ENCODE data around the gene UBE2H.
"Not testable (repeated sequence)": the region's sequence is repeated elsewhere in the genome, so short reads cannot be mapped to it uniquely, and the experiment has no call there.

Gene UBE2H

DNA sequence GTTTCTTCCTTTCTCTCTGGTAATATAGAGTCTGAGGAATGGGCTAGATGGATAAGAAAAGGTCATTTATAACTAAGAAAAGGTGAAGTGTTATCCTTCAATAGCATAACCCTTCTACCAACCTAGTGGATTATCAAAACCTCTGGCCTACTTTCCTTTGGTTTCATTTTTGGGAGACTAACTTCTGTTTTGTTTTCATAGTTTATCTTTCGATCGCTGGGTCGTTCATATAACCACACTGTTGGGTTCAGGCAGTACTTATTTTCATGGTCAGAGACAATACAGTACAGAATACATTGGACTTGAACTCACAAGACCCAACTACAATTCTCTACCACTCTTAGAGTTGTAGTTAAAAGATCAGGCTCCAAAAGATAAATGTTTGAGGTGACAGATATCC lies 86.5 kb downstream of the UBE2H start:
- DNase-seq: no peak

DNA sequence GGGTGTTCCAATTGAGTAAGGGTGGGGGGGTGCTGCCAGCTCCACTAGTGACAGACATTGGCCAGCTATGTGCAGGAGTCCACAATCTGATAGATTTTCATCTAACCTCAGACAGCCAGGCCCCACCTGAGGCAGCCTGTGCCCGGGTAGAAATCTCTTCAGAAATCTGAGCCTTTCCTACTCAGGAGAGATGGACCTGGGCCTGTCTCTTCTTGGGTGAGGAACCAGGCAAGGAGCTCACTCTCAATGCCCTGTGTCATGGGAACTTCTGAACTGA lies 86.9 kb downstream of the UBE2H start:
- no peak for DNase-seq

DNA sequence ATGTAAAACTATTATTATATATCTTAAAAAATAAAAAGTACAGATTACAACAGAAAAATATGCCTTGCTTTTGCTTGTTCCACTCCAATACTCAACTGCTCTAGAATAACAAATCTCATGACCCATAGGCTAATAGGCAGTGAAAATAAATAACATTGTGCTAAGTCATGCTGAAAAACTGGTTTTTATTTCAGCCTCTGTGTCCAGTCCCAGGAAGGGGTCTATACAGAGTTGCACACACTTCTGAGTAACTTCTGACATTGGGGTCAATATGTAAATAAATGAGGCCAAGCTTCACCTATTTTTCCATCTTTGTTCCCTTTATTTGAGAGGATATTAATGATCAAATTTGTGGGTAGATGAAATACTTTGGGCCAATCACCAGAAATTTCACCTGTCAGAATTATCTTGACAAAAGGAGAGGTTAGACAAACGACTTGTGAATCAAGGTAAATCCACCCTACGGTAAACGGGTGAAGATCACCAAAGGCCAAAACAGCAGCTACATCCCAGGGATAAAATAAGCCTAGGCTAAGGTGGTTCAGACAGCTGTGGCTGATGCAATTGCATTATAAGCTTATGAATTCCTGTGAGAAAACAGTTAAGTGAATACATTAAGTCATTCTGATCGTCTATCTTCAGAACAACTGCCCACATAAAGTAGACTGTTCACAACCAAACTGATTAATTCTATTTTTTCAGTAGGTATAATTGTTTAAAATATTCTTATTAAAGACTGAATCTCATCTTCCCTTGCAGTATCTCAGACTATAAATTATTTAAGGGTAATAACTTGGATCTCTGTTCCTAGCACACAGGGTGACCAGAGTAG lies 87.5 kb downstream of the UBE2H start:
- no peak for DNase-seq

DNA sequence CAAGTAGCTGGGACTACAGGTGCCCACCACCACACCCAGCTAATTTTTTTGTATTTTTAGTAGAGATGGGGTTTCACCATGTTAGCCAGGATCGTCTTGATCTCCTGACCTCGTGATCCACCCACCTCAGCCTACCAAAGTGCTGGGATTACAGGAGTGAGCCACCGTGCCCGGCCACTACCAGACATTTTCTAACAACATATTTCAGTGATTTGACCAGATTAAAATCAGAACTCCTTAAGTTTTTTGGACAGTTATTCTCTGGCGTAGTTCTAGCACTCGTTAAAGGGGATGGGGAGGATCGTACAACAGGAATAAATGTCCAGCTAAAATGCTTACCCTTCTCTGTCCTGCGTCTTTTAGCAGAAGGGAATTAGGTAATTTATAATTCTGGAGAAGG lies 88.1 kb downstream of the UBE2H start:
- DNase-seq: not testable (repeated sequence)

DNA sequence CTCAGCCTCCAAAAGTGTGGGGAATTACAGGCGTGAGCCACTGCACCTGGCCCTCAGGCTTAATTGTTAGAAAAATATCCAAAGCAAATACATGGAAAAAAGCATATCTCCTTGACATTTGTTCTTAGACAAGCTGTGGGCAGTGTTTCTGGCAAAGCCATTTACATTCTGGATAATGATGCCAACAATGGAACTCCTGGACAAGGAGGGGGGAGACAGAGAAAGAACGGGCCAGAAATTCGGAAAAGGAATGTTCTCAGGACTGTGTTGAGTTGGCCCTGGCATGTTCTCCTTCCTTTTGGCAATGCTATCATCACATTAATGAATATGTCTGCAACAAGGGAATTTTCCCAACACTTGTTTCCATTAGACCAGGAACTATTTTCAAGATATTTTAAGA lies 88.7 kb downstream of the UBE2H start:
- DNase-seq: peak; percentile 6 to 53

DNA sequence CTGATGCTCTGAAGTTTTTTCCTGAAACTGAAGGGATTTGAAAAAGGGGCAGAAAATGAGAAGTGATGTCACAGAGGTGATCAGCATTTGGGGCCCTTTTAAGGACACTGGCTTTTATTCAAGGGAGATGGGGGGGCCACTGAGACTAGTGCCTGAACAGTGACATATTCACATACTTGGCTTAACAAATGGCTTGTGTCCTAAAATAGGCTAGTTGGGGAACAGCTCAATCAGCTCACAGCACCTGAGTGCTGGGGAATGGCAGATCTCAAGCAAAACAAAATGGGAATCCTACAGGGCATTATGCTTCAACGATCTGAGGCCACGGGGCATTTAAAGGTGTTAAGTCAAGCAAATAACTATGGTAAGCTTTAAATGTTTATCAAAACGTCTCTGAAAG lies 90.1 kb downstream of the UBE2H start:
- DNase-seq: no peak

DNA sequence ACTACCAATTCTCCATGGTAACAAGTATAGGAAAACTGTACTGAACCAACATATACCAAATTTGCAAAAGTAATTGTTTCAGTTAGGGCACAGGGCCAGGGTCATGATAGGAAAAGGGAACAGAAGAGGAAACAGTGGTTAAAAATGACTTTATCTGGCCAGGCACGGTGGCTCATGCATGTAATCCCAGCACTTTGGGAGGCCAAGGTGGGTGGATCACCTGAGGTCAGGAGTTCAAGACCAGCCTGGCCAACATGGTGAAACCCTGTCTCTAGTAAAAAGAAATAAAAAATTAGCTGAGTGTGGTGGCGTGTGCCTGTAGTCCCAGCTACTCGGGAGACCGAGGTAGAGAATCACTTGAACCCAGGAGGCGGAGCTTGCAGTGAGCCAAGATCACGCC lies 92.0 kb downstream of the UBE2H start:
- DNase-seq: not testable (repeated sequence)

DNA sequence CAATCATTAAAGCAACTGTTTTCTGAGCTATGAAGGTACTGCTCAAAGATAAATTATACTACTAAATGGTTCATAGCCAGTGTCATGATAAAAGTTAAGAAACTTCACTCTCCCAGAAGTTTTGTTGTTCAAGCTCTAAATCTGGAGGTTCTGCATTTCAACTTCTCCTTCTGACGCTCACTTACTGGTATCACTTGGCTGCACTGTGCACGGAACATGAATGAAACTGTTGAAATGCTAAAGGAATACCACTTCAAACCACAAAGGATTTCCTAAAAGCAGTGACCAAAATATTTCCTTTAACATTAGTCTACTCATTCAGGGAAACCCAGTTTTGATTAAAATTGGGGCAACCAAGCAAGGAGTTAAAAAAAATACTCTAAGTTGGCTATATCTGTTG lies 93.6 kb downstream of the UBE2H start:
- no peak for DNase-seq

DNA sequence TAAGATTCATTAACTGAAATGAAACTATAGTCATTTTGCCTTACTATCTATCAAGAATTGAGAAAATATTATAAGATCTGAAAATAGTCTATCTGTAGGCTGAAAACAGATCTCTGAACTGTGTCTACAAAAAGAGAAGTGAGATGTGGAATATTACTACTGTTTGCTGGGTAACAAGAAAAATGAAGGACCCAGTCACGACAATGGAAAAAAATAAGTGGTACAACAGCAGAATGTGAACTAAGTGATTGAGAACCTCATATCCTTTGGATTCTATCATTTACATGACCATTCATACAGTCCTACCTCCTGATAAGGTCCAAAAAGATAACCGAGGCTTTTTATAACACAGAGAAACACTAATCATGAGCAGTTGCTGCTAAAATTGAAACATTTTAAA lies 94.3 kb downstream of the UBE2H start:
- DNase-seq: no peak

DNA sequence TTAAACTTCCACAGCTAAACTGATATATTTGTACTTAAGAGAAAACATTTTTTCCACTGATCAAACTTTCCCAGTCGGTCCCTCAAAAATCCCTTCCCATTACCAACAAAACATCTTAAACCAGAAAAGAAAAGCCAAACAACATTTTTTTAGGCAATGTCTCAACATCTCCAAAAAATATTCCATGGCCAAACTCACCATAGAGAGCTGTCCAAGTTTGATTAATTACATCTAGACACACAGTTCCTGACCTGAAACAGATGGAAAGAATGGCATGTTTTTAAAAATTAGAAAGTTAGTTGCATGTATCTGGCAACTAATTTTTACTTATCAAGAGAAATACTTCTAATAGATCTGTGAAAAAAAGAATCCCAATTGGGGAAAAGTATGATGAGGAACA lies 95.4 kb downstream of the UBE2H start:
- no peak for DNase-seq

DNA sequence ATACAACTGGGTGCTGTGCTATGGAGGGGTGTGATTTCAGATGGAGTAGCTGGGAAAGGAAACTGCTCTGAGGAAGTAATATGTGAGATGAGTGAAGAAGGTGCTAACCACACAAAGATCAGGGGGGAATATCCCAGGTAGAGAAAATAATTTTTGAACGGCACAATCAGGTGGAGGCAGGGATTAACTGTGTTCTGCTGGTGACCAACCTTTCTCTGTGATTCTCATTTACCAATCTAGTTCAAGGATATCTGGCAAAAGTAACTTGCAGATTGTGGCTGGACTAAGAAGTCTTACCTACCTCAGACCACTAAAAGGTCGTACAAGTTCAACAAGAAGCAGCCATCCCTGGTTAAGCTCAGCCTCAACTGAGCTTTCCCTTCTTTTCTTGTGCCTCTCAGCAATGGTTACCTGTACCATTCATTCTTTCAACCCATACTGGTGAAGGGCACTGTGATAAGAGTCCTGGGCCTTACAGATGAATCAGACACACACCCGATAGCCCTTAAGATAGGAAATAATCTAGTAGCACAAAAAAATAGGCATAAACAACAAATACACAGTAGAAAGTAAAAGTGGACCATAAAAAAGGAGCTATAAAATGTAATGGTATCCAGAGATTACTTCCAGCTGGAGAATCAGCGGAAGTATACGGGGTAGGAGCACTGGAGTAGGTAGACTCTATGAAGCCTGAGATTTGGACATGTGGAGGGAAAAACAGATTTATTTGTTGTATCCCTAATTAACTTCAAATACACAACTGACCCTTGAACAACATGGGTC lies 96.6 kb downstream of the UBE2H start:
- DNase-seq: no peak

DNA sequence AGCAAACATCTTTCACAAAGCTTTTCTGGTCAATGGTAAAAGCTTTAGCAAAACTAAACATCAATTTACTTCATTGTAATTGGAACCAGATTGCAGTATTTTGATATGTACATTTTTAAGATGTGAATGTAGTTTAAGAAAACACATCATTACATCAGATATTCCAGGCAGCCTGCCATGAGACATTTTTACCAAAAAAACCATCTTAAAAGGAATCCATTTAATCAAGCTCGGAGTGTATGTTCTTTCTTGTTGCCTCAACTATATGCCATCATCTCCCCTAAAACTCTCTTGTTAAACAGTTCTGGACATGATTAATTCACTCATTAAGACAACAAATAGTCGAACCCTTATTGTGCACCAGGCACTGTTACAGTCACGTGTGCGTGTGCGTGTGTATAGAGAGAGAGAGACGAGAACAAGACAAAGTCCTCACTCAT lies 97.5 kb downstream of the UBE2H start:
- DNase-seq: no peak

DNA sequence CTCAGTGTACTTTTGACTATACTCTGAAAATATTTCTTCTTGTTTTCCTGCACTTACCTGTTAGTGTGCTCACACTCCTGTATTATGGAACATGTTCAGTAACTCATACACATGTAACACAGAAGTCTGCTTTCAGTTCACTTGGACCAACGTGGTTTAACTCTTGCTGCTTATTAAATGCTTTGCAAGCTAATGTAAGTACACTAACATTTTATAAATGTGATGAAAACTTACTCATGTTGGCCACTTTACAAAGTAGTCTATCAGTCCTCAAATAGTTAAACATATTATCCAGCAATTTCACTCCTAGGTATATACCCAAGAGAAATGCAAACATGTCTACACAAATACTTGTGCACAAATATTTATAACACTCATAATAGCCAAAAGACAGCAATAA lies 98.4 kb downstream of the UBE2H start:
- DNase-seq: no peak

DNA sequence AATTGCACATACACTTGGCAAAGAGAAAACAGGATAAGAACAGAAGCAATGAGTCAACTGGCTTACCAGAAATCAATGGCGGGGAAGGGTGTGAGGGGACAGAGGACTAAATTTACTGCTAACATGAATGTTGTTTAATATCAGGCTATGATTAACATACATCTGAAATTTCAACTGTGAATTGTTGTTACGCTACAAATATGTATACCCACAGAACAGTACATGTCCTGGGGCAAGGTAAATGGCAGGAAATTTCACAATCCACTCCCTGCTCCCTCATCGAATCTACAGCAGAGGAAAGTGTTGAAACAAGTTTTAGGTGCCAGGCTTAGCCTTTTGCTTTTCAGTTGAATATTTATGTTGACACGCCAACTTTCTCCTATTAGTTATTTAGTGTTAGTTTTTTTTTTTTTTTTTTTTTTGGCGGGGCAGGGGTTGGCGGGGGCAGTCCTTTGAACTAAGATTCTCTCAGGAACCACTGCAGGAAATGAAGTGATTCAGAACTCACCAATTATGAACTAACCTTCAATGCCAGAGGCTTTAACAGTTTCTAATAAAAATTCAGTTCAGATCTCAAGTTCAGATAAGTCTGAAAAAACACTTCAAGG lies 99.0 kb downstream of the UBE2H start:
- DNase-seq: no peak

DNA sequence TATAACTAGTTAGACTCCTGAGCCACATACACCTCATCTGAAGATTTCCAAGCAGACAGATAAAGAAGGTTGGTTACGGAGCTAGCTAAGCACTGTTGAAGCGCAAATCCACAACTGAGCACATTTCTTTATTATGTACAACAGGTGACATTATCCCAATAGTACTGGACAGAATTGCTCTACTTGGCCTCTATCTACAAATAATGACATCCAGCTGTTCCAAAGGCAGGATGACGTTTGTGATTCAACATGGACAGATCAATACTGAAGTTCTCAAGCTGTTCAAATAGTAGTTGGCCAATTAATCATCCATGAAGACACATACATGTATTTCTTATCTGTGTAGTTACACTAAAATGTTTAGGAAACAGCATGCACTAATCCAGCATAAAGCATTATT lies 101.0 kb downstream of the UBE2H start:
- DNase-seq: no peak

DNA sequence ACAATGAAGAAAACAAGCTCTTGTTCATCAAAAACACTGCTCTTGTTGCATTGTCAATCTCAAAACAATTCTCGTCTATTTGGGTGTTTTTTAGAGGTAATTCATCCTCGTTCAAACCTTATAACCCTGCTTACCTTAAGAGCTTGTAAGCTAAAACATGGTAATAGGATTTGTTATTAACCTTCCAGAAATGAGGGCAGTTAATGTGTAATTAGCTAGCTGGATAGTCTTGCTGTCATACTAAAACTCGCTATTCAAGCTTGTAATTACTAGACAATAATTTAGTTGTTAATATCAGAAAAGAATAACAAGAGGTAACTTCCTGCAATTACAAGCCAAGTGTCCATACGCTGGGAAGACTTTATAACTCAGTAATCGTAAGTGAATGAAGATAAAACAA lies 101.6 kb downstream of the UBE2H start:
- no peak for DNase-seq

DNA sequence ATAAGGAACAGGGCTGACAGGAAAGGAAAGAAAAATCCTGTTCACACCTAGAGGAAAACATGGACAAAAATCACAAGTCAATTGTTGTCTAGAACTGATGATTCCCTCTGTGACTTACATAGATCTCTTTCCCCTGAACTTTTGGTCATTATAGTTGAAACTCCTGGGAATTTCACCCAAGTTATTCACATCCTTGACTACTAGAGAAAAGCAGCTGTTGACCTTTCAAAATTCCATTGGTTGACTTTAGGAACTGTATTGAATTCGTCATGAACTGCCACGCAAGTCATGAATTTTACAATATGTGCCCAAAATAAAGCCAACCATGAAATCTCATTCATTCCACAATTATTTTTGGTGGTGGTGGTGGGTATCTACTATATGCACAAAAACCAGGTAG lies 104.3 kb downstream of the UBE2H start:
- no peak for DNase-seq

DNA sequence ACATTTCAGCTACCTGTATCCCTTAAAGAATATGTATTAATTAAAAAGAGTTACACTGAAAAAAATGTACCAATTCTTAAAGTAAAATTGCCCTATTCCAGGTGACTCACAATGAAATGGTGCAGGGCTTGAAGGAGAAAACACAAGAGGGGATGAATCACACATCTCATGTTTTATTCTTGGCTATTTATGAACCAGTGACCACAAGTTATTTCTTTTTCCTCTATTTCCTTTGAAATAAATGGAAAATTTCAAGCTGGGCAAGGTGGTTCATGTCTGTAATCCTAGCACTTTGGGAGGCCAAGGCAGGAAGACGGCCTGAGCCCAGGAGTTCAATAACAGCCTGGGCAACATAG lies 106.8 kb downstream of the UBE2H start:
- no peak for DNase-seq

DNA sequence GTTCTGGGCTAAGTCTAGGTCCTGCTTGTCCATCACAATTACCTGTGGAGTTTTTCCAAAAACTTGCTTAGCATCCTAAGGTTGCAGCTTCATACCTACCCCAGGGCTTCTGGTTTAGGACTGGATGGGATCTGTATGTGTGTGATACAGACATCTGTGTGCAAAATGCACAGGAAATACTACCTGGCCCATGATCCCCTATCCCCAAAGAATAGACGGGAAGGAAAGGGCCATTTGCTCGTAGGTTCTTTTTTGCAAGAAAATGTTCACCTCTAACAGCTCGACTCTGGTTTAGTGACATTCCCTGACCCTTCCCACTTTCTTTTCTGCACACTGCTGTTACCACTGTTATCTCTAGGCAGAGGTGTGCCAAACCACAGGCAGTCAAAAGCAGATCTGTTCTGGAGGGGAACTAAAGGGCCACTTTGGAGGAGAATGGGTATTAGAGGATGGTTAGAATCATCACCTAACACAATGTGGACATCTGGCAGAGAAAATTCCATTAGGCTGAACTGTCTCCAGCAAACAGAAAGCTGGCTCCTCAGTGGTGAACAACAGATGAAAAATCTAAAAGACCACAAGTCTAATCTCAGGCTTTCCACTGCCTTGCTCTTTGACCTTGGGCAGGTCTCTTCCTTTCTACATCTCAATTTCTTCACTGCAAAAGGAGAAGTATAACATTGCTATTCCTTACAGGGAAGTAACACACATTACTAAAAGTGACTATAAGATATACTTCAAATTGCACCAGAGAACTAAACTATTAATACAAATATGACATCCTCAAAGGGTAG lies 107.4 kb downstream of the UBE2H start:
- DNase-seq: no peak

DNA sequence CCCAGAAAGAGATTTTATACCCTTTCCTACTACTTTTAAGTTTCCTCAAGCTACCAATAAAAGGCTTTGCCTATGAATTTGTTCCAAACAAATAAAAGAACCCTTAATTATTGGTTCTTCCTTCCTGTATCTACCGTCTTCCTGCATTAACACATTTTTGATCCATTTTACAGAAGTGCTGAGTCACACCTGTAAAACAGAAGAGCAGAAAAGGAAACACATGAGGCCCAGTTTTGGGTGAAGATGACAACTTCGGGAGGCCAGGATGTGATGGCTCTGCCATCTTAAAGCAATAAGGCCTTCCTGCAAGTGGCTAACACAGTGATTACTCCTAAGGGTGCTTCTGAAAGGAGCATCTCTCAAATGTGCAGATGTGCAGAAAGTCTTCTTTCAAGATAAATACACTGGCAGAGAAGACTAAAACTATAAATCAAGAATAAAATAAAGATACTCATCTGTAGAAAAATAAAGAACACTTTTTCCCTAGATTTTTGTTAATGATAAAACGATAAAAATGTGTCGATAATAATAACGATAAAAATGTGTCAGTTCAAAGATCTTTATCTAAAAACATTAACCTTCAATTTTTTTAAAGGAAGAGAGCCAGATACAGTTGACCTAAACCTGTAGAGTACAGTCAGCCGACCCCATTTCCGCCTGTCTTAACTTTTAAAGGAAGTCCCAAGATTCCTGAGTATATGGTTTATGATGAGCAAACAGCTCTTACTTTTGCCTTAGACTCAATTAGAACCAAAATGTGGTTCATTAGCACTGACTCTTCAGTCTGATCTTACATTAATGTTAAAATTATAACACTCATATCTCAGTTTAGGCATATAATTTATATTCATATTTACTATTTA lies 108.6 kb downstream of the UBE2H start:
- peak in 1 of 2 experiments; percentile 61 for DNase-seq

DNA sequence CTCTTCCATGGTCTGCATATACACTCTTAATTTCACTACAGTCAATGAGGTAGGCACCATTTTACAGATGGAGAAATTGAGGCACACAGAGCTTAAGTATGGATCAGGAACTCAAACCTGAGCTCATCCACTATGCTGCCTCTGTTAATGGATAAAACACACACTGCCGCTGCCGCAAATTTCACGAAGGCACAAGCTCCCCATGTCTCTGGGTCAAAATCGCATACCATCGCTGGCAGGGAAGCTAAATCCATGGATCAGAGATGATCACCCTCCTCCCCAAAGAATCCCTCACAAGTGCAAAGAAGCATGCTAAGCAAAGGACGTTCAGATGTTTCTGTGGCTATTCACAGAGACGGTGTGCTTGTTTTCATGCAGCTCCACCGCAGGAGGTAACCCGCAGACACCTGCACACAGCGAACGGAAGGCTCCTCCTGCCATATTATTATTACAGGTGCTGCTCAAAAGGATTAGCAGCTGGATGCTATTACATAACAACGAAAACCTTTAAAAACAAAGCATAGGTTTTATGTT lies 109.3 kb downstream of the UBE2H start:
- peak; percentile 76 to 93 for DNase-seq

DNA sequence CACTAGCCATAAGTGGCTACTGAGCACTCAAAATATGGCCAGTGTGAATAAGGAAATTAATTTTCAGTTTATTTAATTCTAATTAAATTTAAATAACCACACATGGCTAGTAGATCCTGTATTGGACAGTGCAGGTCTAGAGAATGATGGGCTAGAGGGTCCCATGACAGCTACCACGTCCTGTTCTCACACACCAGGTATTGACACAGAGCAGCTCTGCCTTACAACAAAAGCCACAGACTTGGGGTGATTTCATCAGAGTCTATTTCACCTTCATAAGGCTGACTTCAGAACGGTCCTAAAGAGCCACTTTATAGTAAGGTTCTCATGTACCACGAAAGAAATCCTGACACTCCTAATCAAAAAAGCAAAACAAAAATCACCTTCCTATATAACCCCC lies 111.3 kb downstream of the UBE2H start:
- DNase-seq: no peak

All from NCI-H2081 (cell line).